Umbilical cord (tissue), 2 donors: ENCODE measurements around the gene SKA2. TPM values are rescaled to one million over a fixed set of nuclear protein-coding genes. Genes with fewer than 3 reads are reported as not detected.
A peak's percentile ranks its signal among the peaks of the same experiment; 100 is the strongest.
"Not testable (repeated sequence)": the region's sequence is repeated elsewhere in the genome, so short reads cannot be mapped to it uniquely, and the experiment has no call there.

Experiments
- DNase-seq: peaks from one replicate; pipeline ENCODE4 v3.0.0-alpha.2; 2015; ENCODE audit warnings: low spot score
- total RNA-seq: library from RNA; depleted of rRNA; stranded (reverse); fragments of >200 nt; gene quantifications from one replicate; pipeline ENCODE4 v1.2.3, GENCODE V29; 2014; ENCODE audit warnings: low replicate concordance; ENCODE audit not compliant: insufficient read depth

The SKA2 gene
- total RNA-seq, 1 donor from 2014 or later = 99.7 TPM

GRCh38 chr17:59097876-59098275 is 57.1 kb downstream of the SKA2 start:
- DNase-seq = no peak

GRCh38 chr17:59094861-59095530 is 60.0 kb downstream of the SKA2 start:
- DNase-seq = no peak

GRCh38 chr17:59093702-59094231 is 61.2 kb downstream of the SKA2 start:
- DNase-seq = peak; percentile 93

GRCh38 chr17:59093145-59093701 is 61.8 kb downstream of the SKA2 start:
- no peak for DNase-seq

- not testable (repeated sequence) for DNase-seq
These were observed 64.4 kb downstream of the SKA2 start for GRCh38 chr17:59090593-59090992.

GRCh38 chr17:59084154-59084553 is 70.8 kb downstream of the SKA2 start:
- no peak for DNase-seq

- no peak for DNase-seq
These were observed 80.5 kb downstream of the SKA2 start for GRCh38 chr17:59074494-59074893.

GRCh38 chr17:59073972-59074371 is 81.0 kb downstream of the SKA2 start:
- DNase-seq = no peak

- DNase-seq = no peak
These were observed 85.1 kb downstream of the SKA2 start for GRCh38 chr17:59069856-59070255.

GRCh38 chr17:59067756-59068155 is 87.2 kb downstream of the SKA2 start:
- DNase-seq = no peak

GRCh38 chr17:59067340-59067739 is 87.6 kb downstream of the SKA2 start:
- no peak for DNase-seq

GRCh38 chr17:59062509-59062908 is 92.5 kb downstream of the SKA2 start:
- no peak for DNase-seq

Other genes starting within 250 kb of the SKA2 start
- gene TRIM37, start 48.3 kb downstream of the SKA2 start, total RNA-seq = 36.8 TPM
- 20.9 TPM for gene PRR11, start 560 bp upstream of the SKA2 start, total RNA-seq
- gene SMG8, start 54.8 kb upstream of the SKA2 start, total RNA-seq = 15.4 TPM
- not detected for gene GDPD1, start 65.3 kb upstream of the SKA2 start, total RNA-seq
- gene YPEL2, start 176.5 kb upstream of the SKA2 start, total RNA-seq = 54.4 TPM